ENCODE measurements around the gene RNF213. TPM values are rescaled to one million over a fixed set of nuclear protein-coding genes. Genes with fewer than 3 reads are reported as not detected.

Gene RNF213
- total RNA-seq, 1 donor from 2014 or later = 80.5 TPM

- no peak for DNase-seq (ENCODE audit: low read depth)
- TF ChIP-seq CTCF (conservative IDR thresholded peaks at IDR 0.05; ENCODE audit: low read depth, low read length) = no peak
- no peak overlapping the region for H3K4me3 ChIP-seq (ENCODE audit: low read depth, low read length)
Measured at GRCh38 chr17:80389011-80389995, 128.7 kb downstream of the RNF213 start.

- no peak overlapping the region for H3K4me3 ChIP-seq (ENCODE audit: low read depth, low read length)
- no peak for TF ChIP-seq CTCF (conservative IDR thresholded peaks at IDR 0.05; ENCODE audit: low read depth, low read length)
- DNase-seq (ENCODE audit: low read depth) = no peak
Measured at GRCh38 chr17:80393241-80393890, 132.7 kb downstream of the RNF213 start.

- TF ChIP-seq CTCF (conservative IDR thresholded peaks at IDR 0.05; ENCODE audit: low read depth, low read length) = no peak
Measured at GRCh38 chr17:80393961-80394360, 133.3 kb downstream of the RNF213 start.

GRCh38 chr17:80394629-80395216 lies 134.1 kb downstream of the RNF213 start:
- H3K4me3 ChIP-seq (ENCODE audit: low read depth, low read length) = no peak overlapping the region
- TF ChIP-seq CTCF (conservative IDR thresholded peaks at IDR 0.05; ENCODE audit: low read depth, low read length) = no peak
- no peak for DNase-seq (ENCODE audit: low read depth)

More at GRCh38 chr17:80393961-80394360, 133.3 kb downstream of the RNF213 start:
- H3K4me3 ChIP-seq (ENCODE audit: low read depth, low read length) = no peak overlapping the region
- no peak for DNase-seq (ENCODE audit: low read depth)

- H3K4me3 ChIP-seq (ENCODE audit: low read depth, low read length) = no peak overlapping the region
- DNase-seq (ENCODE audit: low read depth) = no peak
- TF ChIP-seq CTCF (conservative IDR thresholded peaks at IDR 0.05; ENCODE audit: low read depth, low read length) = no peak
Measured at GRCh38 chr17:80395402-80396151, 134.9 kb downstream of the RNF213 start.
